ENCODE measurements around the gene ELOVL7. TPM values are rescaled to one million over a fixed set of nuclear protein-coding genes. Genes with fewer than 3 reads are reported as not detected.
"Not testable (repeated sequence)": the region's sequence is repeated elsewhere in the genome, so short reads cannot be mapped to it uniquely, and the experiment has no call there.

ELOVL7 gene
- total and polyA plus RNA-seq, 9 donors = 0.13 to 5.9 (median 0.60) TPM

- no peak overlapping the region for H3K4me3 ChIP-seq
- H3K36me3 ChIP-seq = no peaks in the 10 kb centered on the region
- H3K27ac ChIP-seq = no peak overlapping the region
- H3K4me1 ChIP-seq (ENCODE audit: insufficient read depth) = no peaks in the 10 kb centered on the region
- H3K27me3 ChIP-seq = no peaks in the 10 kb centered on the region
- TF ChIP-seq, protein P1, sequence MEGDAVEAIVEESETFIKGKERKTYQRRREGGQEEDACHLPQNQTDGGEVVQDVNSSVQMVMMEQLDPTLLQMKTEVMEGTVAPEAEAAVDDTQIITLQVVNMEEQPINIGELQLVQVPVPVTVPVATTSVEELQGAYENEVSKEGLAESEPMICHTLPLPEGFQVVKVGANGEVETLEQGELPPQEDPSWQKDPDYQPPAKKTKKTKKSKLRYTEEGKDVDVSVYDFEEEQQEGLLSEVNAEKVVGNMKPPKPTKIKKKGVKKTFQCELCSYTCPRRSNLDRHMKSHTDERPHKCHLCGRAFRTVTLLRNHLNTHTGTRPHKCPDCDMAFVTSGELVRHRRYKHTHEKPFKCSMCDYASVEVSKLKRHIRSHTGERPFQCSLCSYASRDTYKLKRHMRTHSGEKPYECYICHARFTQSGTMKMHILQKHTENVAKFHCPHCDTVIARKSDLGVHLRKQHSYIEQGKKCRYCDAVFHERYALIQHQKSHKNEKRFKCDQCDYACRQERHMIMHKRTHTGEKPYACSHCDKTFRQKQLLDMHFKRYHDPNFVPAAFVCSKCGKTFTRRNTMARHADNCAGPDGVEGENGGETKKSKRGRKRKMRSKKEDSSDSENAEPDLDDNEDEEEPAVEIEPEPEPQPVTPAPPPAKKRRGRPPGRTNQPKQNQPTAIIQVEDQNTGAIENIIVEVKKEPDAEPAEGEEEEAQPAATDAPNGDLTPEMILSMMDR (IDR thresholded peaks at IDR 0.05) = no peak
- TF ChIP-seq POLR2A (IDR thresholded peaks at IDR 0.05) = no peak
- intact Hi-C loops (cut with DNase I) = no loop called here
- DNase-seq = no peak
- H3K9me3 ChIP-seq = no peaks in the 10 kb centered on the region
- WGBS, 3 donors = 78 to 97% (median 95%) methylated on average over 3 of the region's 3 CpGs
These were observed 26.8 kb upstream of the ELOVL7 start for GRCh38 chr5:60870857-60871256.

DNA sequence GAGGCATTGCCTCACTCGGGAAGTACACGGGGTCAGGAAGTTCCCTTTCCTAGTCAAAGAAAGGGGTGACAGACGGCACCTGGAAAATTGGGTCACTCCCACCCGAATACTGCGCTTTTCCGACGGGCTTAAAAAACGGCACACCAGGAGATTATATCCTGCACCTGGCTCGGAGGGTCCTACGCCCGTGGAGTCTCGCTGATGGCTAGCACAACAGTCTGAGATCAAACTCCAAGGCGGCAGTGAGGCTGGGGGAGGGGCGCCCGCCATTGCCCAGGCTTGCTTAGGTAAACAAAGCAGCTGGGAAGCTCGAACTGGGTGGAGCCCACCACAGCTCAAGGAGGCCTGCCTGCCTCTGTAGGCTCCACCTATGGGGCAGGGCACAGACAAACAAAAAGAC, 16.5 kb upstream of the ELOVL7 start:
- H3K27me3 ChIP-seq; intact Hi-C loops (cut with DNase I); H3K4me3 ChIP-seq; DNase-seq; H3K9me3 ChIP-seq; H3K36me3 ChIP-seq; H3K27ac ChIP-seq; H3K4me1 ChIP-seq (ENCODE audit: insufficient read depth): not testable (repeated sequence)
- WGBS, 3 donors = 92 to 98% (median 93%) methylated on average over 16 of the region's 16 CpGs

GRCh38 chr5:60856066-60856465, 12.0 kb upstream of the ELOVL7 start:
- no peak overlapping the region for H3K27ac ChIP-seq
- TF ChIP-seq EP300 (IDR thresholded peaks at IDR 0.05) (no peak), POLR2A (IDR thresholded peaks at IDR 0.05) (no peak)
- TF ChIP-seq, protein P1 (IDR thresholded peaks at IDR 0.05) = no peak
- no peaks in the 10 kb centered on the region for H3K27me3 ChIP-seq
- H3K4me1 ChIP-seq (ENCODE audit: insufficient read depth) = no peaks in the 10 kb centered on the region
- no peaks in the 10 kb centered on the region for H3K36me3 ChIP-seq
- 87 to 95% (median 91%) methylated on average over 1 of the region's 1 CpG for WGBS, 3 donors
- H3K9me3 ChIP-seq = no peaks in the 10 kb centered on the region
- no peak for DNase-seq
- intact Hi-C loops (cut with DNase I) = no loop called here
- H3K4me3 ChIP-seq = no peak overlapping the region

- Histone ChIP-seq H3K27me3 (no peaks in the 10 kb centered on the region), H3K4me1 (ENCODE audit: insufficient read depth) (no peaks in the 10 kb centered on the region), H3K27ac (no peak overlapping the region), H3K9me3 (no peaks in the 10 kb centered on the region), H3K4me3 (no peak overlapping the region), H3K36me3 (no peaks in the 10 kb centered on the region)
- WGBS, 3 donors = 2 to 13% (median 6%) methylated on average over 3 of the region's 3 CpGs
- TF ChIP-seq EP300 (IDR thresholded peaks at IDR 0.05) = no peak
- no peak for TF ChIP-seq POLR2A (IDR thresholded peaks at IDR 0.05)
- TF ChIP-seq, protein P1 (IDR thresholded peaks at IDR 0.05) = no peak
- no peak for DNase-seq
- intact Hi-C loops (cut with DNase I) = no loop called here
These were observed 8.9 kb upstream of the ELOVL7 start for GRCh38 chr5:60852940-60853339.

- H3K27me3 ChIP-seq = no peaks in the 10 kb centered on the region
- H3K9me3 ChIP-seq = no peaks in the 10 kb centered on the region
- H3K27ac ChIP-seq = no peak overlapping the region
- intact Hi-C loops (cut with DNase I) = no loop called here
- WGBS, 3 donors = 25 to 53% (median 30%) methylated on average over 2 of the region's 2 CpGs
- H3K4me3 ChIP-seq = no peak overlapping the region
- TF ChIP-seq, protein P1 (IDR thresholded peaks at IDR 0.05) = no peak
- TF ChIP-seq POLR2A (IDR thresholded peaks at IDR 0.05) (no peak), EP300 (IDR thresholded peaks at IDR 0.05) (no peak)
- no peak for DNase-seq
- H3K4me1 ChIP-seq (ENCODE audit: insufficient read depth) = no peaks in the 10 kb centered on the region
- no peaks in the 10 kb centered on the region for H3K36me3 ChIP-seq
These were observed 8.2 kb upstream of the ELOVL7 start for GRCh38 chr5:60852317-60852716.

All from ovary (tissue), 9 donors.